Measurements from ENCODE around the gene DPP6. TPM values are rescaled to one million over a fixed set of nuclear protein-coding genes. Genes with fewer than 3 reads are reported as not detected.
"Not testable (repeated sequence)": the region's sequence is repeated elsewhere in the genome, so short reads cannot be mapped to it uniquely, and the experiment has no call there.

The DPP6 gene
- total RNA-seq, 1 donor from 2014 or later = 0.58 TPM

GRCh38 chr7:154148791-154149516, 96.8 kb downstream of the DPP6 start:
- not testable (repeated sequence) for DNase-seq (ENCODE audit: low spot score)

GRCh38 chr7:154150656-154151055, 98.5 kb downstream of the DPP6 start:
- not testable (repeated sequence) for DNase-seq (ENCODE audit: low spot score)

GRCh38 chr7:154151306-154151705, 99.1 kb downstream of the DPP6 start:
- not testable (repeated sequence) for DNase-seq (ENCODE audit: low spot score)

- not testable (repeated sequence) for DNase-seq (ENCODE audit: low spot score)
Observed at GRCh38 chr7:154155928-154156327, 103.7 kb downstream of the DPP6 start.

GRCh38 chr7:154162921-154163320, 110.7 kb downstream of the DPP6 start:
- DNase-seq (ENCODE audit: low spot score) = not testable (repeated sequence)

GRCh38 chr7:154163642-154164041, 111.4 kb downstream of the DPP6 start:
- not testable (repeated sequence) for DNase-seq (ENCODE audit: low spot score)

GRCh38 chr7:154167051-154167450, 114.9 kb downstream of the DPP6 start:
- no peak for DNase-seq (ENCODE audit: low spot score)

- no peak for DNase-seq (ENCODE audit: low spot score)
Observed at GRCh38 chr7:154167807-154168206, 115.6 kb downstream of the DPP6 start.

- DNase-seq (ENCODE audit: low spot score) = no peak
Observed at GRCh38 chr7:154171422-154171821, 119.2 kb downstream of the DPP6 start.

GRCh38 chr7:154172236-154172635, 120.0 kb downstream of the DPP6 start:
- no peak for DNase-seq (ENCODE audit: low spot score)

- no peak for DNase-seq (ENCODE audit: low spot score)
Observed at GRCh38 chr7:154177584-154177983, 125.4 kb downstream of the DPP6 start.

GRCh38 chr7:154178895-154179294, 126.7 kb downstream of the DPP6 start:
- DNase-seq (ENCODE audit: low spot score) = no peak

GRCh38 chr7:154183482-154183881, 131.3 kb downstream of the DPP6 start:
- no peak for DNase-seq (ENCODE audit: low spot score)

- no peak for DNase-seq (ENCODE audit: low spot score)
Observed at GRCh38 chr7:154183946-154184345, 131.7 kb downstream of the DPP6 start.

- DNase-seq (ENCODE audit: low spot score) = no peak
Observed at GRCh38 chr7:154186811-154187210, 134.6 kb downstream of the DPP6 start.

GRCh38 chr7:154188330-154188729, 136.1 kb downstream of the DPP6 start:
- no peak for DNase-seq (ENCODE audit: low spot score)

- no peak for DNase-seq (ENCODE audit: low spot score)
Observed at GRCh38 chr7:154195266-154195665, 143.1 kb downstream of the DPP6 start.

GRCh38 chr7:154198481-154198880, 146.3 kb downstream of the DPP6 start:
- DNase-seq (ENCODE audit: low spot score) = no peak

GRCh38 chr7:154200241-154200640, 148.0 kb downstream of the DPP6 start:
- no peak for DNase-seq (ENCODE audit: low spot score)

- DNase-seq (ENCODE audit: low spot score) = no peak
Observed at GRCh38 chr7:154202002-154202401, 149.8 kb downstream of the DPP6 start.

- DNase-seq (ENCODE audit: low spot score) = no peak
Observed at GRCh38 chr7:154204046-154204445, 151.8 kb downstream of the DPP6 start.

- no peak for DNase-seq (ENCODE audit: low spot score)
Observed at GRCh38 chr7:154212861-154213260, 160.7 kb downstream of the DPP6 start.

- no peak for DNase-seq (ENCODE audit: low spot score)
Observed at GRCh38 chr7:154217688-154218340, 165.6 kb downstream of the DPP6 start.

All from mesenteric fat pad (tissue), 1 donor.